Liver (tissue), 9 donors: Measurements from ENCODE around the gene VWF. TPM values are rescaled to one million over a fixed set of nuclear protein-coding genes. Genes with fewer than 3 reads are reported as not detected.

Experiments
- DNase-seq: peaks from one replicate; pipeline ENCODE4 v3.0.0-alpha.2; 2017; ENCODE audit warnings: low spot score
- H3K27ac ChIP-seq, 2 donors: one replicate each; pipeline ENCODE4 v1.7.0; 2013; ENCODE audit warnings: inconsistent platforms in 2 of 2, low read length in 2 of 2, control low read depth in 1 of 2, low read depth in 1 of 2, mild to moderate bottlenecking in 1 of 2
- H3K27me3 ChIP-seq, 4 donors: one replicate each; pipeline versions ENCODE4 v1.6.1 to v1.7.0; 2013; ENCODE audit warnings: low read length in 3 of 4, inconsistent platforms in 1 of 4, mild to moderate bottlenecking in 1 of 4, moderate library complexity in 1 of 4; ENCODE audit not compliant: control insufficient read depth in 4 of 4, insufficient read depth in 4 of 4
- H3K36me3 ChIP-seq, 4 donors: one replicate each; pipeline versions ENCODE4 v1.6.1 to v1.7.0; 2013; ENCODE audit warnings: low read length in 3 of 4, mild to moderate bottlenecking in 3 of 4, low read depth in 1 of 4, moderate library complexity in 1 of 4; ENCODE audit not compliant: control insufficient read depth in 4 of 4, insufficient read depth in 3 of 4
- H3K4me1 ChIP-seq, 4 donors: one replicate each; pipeline versions ENCODE4 v1.6.1 to v1.7.0; 2013; ENCODE audit warnings: low read length in 3 of 4, mild to moderate bottlenecking in 3 of 4, moderate library complexity in 1 of 4; ENCODE audit not compliant: control insufficient read depth in 4 of 4, insufficient read depth in 4 of 4
- H3K4me3 ChIP-seq, 3 donors: one replicate each; pipeline versions ENCODE4 v1.6.1 to v1.7.0; 2013; ENCODE audit warnings: low read length in 3 of 3, control low read depth in 1 of 3, low read depth in 1 of 3, mild to moderate bottlenecking in 1 of 3
- H3K9ac ChIP-seq, 2 donors: one replicate each; pipeline ENCODE4 v1.7.0; 2013; ENCODE audit warnings: low read length in 2 of 2, mild to moderate bottlenecking in 2 of 2, moderate library complexity in 2 of 2, control low read depth in 1 of 2, low read depth in 1 of 2
- H3K9me3 ChIP-seq, 4 donors: one replicate each; pipeline versions ENCODE4 v1.6.1 to v1.7.0; 2013; ENCODE audit warnings: low read length in 3 of 4; ENCODE audit not compliant: control insufficient read depth in 4 of 4
- FOXA1 ChIP-seq: IDR thresholded peaks from 2 replicates; pipeline ENCODE4 v1.6.1; 2016; ENCODE audit warnings: antibody characterized with exemption
- FOXA2 ChIP-seq: IDR thresholded peaks from 2 replicates; pipeline ENCODE4 v1.6.1; 2016; ENCODE audit warnings: antibody characterized with exemption
- GABPA ChIP-seq, 2 donors: IDR thresholded peaks in 1 of 2; conservative IDR thresholded peaks in 1 of 2; 2 replicates each; pipeline ENCODE4 v1.6.1; 2016; ENCODE audit warnings: antibody characterized with exemption in 2 of 2, mild to moderate bottlenecking in 1 of 2, moderate library complexity in 1 of 2
- HNF4A ChIP-seq, 2 donors: conservative IDR thresholded peaks; 2 replicates each; pipeline ENCODE4 v1.6.1; 2016; ENCODE audit warnings: antibody characterized with exemption in 2 of 2, mild to moderate bottlenecking in 2 of 2
- HNF4G ChIP-seq: IDR thresholded peaks from 2 replicates; pipeline ENCODE4 v1.6.1; 2016; ENCODE audit warnings: antibody characterized with exemption
- NR2F2 ChIP-seq: IDR thresholded peaks from 2 replicates; pipeline ENCODE4 v1.6.1; 2016; ENCODE audit warnings: antibody characterized with exemption
- RAD21 ChIP-seq, 2 donors: IDR thresholded peaks; 2 replicates each; pipeline ENCODE4 v1.6.1; 2016; ENCODE audit warnings: antibody characterized with exemption in 2 of 2, mild to moderate bottlenecking in 2 of 2
- REST ChIP-seq: IDR thresholded peaks from 2 replicates; pipeline ENCODE4 v1.6.1; 2016; ENCODE audit warnings: antibody characterized with exemption, mild to moderate bottlenecking
- RXRA ChIP-seq, 2 donors: IDR thresholded peaks; 2 replicates each; pipeline ENCODE4 v1.6.1; 2017 to 2018; ENCODE audit warnings: antibody characterized with exemption in 2 of 2, mild to moderate bottlenecking in 1 of 2
- TAF1 ChIP-seq: conservative IDR thresholded peaks from 2 replicates; pipeline ENCODE4 v1.6.1; 2016; ENCODE audit warnings: antibody characterized with exemption, mild to moderate bottlenecking
- YY1 ChIP-seq: IDR thresholded peaks from 2 replicates; pipeline ENCODE4 v1.6.1; 2016; ENCODE audit warnings: antibody characterized with exemption, mild to moderate bottlenecking
- ZBTB33 ChIP-seq: IDR thresholded peaks from 2 replicates; pipeline ENCODE4 v1.6.1; 2016; ENCODE audit warnings: antibody characterized with exemption
- WGBS: extraction: QIAGEN DNeasy Blood & Tissue Kit; methylation state at CpG from one replicate; pipeline ENCODE4 v1.1.7; 2013; 5-methylcytosine and 5-hydroxymethylcytosine counted together
- polyA plus RNA-seq, 2 donors: library from polyadenylated mRNA; stranded (reverse) in 1 of 2; unstranded in 1 of 2; fragments of 200-250 nt in 1 of 2; fragments of >200 nt in 1 of 2; fragmentation: Nextera tagmentation in 1 of 2; extraction: Ambion mirVana in 1 of 2; gene quantifications; one replicate each; pipeline versions ENCODE4 v1.2.1 to v1.2.3, GENCODE V29; 2013 to 2015
- total RNA-seq, 2 donors: library from RNA; depleted of rRNA; stranded (reverse); fragments of >200 nt; gene quantifications; one replicate each; pipeline ENCODE4 v1.2.3, GENCODE V29; 2014
- TF ChIP-seq, protein P1 (sequence below): fragments of 150-350 bp; IDR thresholded peaks from 2 replicates; pipeline ENCODE4 v1.5.1; 2017; ENCODE audit warnings: improper control_type of control experiment, low read depth, low read length; ENCODE audit not compliant: missing input control
- TF ChIP-seq, protein P2 (sequence below): IDR thresholded peaks from 2 replicates; pipeline ENCODE4 v1.6.1; 2016; ENCODE audit warnings: antibody characterized with exemption
- donor health status: healthy.
- donor health status: healthy.
- donor health status: healthy.
- donor health status: healthy.
- donor health status: healthy.

The VWF gene
- total and polyA plus RNA-seq, 4 donors, result 2.1 to 10.8 (median 4.0) TPM

DNA sequence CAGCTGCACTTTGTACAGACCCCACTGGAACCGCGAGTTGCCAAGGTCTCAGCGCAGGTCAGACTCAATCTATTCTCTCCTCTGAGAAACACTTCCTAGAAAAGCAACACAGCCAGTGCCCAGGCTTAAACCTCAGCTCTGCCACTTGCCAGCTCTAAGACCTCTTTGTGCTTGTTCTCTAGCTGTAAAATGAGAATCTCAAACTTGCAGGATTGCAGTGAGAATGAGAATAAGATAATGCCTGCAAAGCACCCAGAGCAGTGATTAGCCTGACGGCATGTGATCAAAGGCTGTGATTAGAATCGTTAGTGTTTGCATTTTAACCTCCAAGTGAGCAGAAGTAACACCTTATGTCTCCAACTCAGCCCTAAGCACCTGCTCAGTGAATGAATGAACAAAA is 200.7 kb downstream of the VWF start:
- H3K27me3 ChIP-seq, result no peaks in the 10 kb centered on the region
- no peak overlapping the region for H3K27ac ChIP-seq
- H3K4me3 ChIP-seq, result no peak overlapping the region
- H3K4me1 ChIP-seq, result no peaks in the 10 kb centered on the region
- no peaks in the 10 kb centered on the region for H3K9me3 ChIP-seq
- TF ChIP-seq RAD21 (IDR thresholded peaks at IDR 0.05) (no peak), NR2F2 (no peak), TAF1 (no peak), FOXA2 (no peak), YY1 (no peak), REST (no peak), ZBTB33 (no peak), HNF4G (no peak), HNF4A (conservative IDR thresholded peaks at IDR 0.05) (no peak), GABPA (IDR thresholded peaks at IDR 0.05 in 1 of 2, conservative IDR thresholded peaks at IDR 0.05 in 1 of 2) (no peak), RXRA (IDR thresholded peaks at IDR 0.05) (no peak)
- TF ChIP-seq, protein P1, sequence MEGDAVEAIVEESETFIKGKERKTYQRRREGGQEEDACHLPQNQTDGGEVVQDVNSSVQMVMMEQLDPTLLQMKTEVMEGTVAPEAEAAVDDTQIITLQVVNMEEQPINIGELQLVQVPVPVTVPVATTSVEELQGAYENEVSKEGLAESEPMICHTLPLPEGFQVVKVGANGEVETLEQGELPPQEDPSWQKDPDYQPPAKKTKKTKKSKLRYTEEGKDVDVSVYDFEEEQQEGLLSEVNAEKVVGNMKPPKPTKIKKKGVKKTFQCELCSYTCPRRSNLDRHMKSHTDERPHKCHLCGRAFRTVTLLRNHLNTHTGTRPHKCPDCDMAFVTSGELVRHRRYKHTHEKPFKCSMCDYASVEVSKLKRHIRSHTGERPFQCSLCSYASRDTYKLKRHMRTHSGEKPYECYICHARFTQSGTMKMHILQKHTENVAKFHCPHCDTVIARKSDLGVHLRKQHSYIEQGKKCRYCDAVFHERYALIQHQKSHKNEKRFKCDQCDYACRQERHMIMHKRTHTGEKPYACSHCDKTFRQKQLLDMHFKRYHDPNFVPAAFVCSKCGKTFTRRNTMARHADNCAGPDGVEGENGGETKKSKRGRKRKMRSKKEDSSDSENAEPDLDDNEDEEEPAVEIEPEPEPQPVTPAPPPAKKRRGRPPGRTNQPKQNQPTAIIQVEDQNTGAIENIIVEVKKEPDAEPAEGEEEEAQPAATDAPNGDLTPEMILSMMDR, result no peak
- TF ChIP-seq, protein P2, sequence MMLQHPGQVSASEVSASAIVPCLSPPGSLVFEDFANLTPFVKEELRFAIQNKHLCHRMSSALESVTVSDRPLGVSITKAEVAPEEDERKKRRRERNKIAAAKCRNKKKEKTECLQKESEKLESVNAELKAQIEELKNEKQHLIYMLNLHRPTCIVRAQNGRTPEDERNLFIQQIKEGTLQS, result no peak
- DNase-seq, result no peak
- WGBS, result 45% methylated on average over 5 of the region's 5 CpGs
- no peaks in the 10 kb centered on the region for H3K36me3 ChIP-seq
- H3K9ac ChIP-seq, result no peak overlapping the region

- Histone ChIP-seq H3K4me3 (no peak overlapping the region), H3K27me3 (no peaks in the 10 kb centered on the region), H3K9me3 (no peaks in the 10 kb centered on the region), H3K36me3 (no peaks in the 10 kb centered on the region), H3K4me1 (no peaks in the 10 kb centered on the region), H3K27ac (no peak overlapping the region), H3K9ac (no peak overlapping the region)
- TF ChIP-seq HNF4G, result no peak
- TF ChIP-seq, protein P1, result no peak
- TF ChIP-seq, protein P2, result no peak
- no peak for TF ChIP-seq FOXA1
- no peak for TF ChIP-seq TAF1
- 72% methylated on average over 14 of the region's 14 CpGs for WGBS
- no peak for DNase-seq
These were observed 201.3 kb downstream of the VWF start for GRCh38 chr12:5923043-5923605.
